ENCODE data around the gene ROBO4. TPM values are rescaled to one million over a fixed set of nuclear protein-coding genes. Genes with fewer than 3 reads are reported as not detected.

ROBO4 gene
- total RNA-seq, 4 donors from 2014 or later, result 4.8 to 31.8 (median 6.4) TPM

DNA sequence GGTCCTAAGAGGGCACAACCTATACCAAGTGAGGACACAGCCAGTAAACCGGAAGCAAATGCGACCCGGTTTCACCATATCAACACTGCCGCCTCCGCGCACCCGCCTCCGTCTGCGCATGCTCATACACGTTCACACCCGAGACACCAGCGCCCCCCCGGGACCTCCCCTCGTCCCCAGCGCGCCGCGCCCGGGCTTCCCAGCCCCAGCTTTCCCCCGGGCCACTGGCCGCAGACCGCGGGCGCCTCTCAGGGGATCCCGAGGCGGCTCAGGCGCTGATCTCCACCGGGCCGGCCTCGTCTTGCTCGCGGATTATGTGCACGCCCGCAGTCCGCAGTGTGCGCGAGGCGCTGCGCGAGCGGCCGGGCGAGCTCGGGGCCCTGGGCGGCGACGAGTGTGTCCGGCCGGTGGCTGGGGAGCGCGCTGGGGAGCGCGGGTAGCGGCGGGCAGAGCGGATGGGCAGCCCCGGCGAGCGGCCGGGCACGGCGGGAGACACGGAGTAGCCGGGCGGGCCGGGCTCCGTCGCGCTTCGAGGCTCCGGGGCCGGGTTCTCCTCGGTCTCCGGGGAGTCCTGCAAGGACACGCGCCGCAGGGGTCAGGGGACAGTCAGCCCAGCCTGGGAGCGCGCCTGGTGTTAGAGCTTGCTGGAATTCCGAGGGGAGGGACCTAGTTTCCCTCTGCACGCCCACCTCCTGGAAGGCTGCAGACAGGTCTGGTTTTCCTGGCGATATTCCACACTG, 23.4 kb upstream of the ROBO4 start:
- WGBS, 2 donors (ENCODE audit: low coverage in 1 of 2), result 28% methylated on average over 41 of the region's 82 CpGs; no CpG with 5 or more reads in 1 of the 2 donors
- Histone ChIP-seq H3K36me3 (no peaks in the 10 kb centered on the region), H3K27ac (peak overlapping the region in 2 of 4 donors; percentile 14 to 17), H3K9me3 (no peaks in the 10 kb centered on the region), H3K27me3 (no peaks in the 10 kb centered on the region), H3K4me3 (peak overlapping the region; percentile 23 to 37 (median 27)), H3K4me1 (peaks cover 0 to 2% (median 0%) of the 10 kb centered on the region in 4 donors)
- TF ChIP-seq, protein P1, sequence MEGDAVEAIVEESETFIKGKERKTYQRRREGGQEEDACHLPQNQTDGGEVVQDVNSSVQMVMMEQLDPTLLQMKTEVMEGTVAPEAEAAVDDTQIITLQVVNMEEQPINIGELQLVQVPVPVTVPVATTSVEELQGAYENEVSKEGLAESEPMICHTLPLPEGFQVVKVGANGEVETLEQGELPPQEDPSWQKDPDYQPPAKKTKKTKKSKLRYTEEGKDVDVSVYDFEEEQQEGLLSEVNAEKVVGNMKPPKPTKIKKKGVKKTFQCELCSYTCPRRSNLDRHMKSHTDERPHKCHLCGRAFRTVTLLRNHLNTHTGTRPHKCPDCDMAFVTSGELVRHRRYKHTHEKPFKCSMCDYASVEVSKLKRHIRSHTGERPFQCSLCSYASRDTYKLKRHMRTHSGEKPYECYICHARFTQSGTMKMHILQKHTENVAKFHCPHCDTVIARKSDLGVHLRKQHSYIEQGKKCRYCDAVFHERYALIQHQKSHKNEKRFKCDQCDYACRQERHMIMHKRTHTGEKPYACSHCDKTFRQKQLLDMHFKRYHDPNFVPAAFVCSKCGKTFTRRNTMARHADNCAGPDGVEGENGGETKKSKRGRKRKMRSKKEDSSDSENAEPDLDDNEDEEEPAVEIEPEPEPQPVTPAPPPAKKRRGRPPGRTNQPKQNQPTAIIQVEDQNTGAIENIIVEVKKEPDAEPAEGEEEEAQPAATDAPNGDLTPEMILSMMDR (IDR thresholded peaks at IDR 0.05), result no peak
- no peak for TF ChIP-seq EP300 (IDR thresholded peaks at IDR 0.05; ENCODE audit: low read depth)
- TF ChIP-seq POLR2A (IDR thresholded peaks at IDR 0.05), result no peak
- no peak for TF ChIP-seq POLR2AphosphoS5 (IDR thresholded peaks at IDR 0.05)
- peak; percentile 44 for DNase-seq
- intact Hi-C loops (cut with DNase I; ENCODE audit: low total_unique reads) (no loop called here), in situ Hi-C loops (cut with MboI; ENCODE audit: low pct_ligation_motif_present in 1 of 4, low pct_unique_long_range_greater_than_20kb in 1 of 4, low sequenced_read_pairs in 3 of 4) (no loop called here)

DNA sequence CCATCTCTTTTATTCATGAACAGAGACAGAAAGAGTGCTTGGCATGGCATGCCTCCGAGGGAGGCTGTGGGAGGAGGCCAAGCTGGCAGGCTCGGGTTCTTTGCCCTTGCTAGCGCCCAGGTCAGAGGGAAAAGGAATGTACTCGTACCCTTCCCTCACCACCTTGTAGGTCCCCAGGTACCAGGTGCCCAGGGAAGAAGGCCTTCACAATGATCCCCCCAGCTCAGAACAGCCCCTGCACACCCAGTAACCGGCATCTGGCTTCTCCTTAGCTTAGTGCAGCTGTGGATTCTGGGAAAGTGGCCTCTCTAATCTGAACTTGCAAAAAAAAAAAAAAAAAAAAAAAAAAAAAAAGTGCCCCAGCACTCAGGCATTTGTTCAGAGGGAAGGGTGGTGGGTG, 22.7 kb upstream of the ROBO4 start:
- in situ Hi-C loops (cut with MboI; ENCODE audit: low pct_ligation_motif_present in 1 of 4, low pct_unique_long_range_greater_than_20kb in 1 of 4, low sequenced_read_pairs in 3 of 4) (no loop called here), intact Hi-C loops (cut with DNase I; ENCODE audit: low total_unique reads) (no loop called here)
- no peak for DNase-seq
- WGBS, 2 donors (ENCODE audit: low coverage in 1 of 2), result 97% methylated on average over 3 of the region's 5 CpGs; no CpG with 5 or more reads in 1 of the 2 donors
- no peaks in the 10 kb centered on the region for H3K36me3 ChIP-seq
- H3K27me3 ChIP-seq, result no peaks in the 10 kb centered on the region
- no peak for TF ChIP-seq POLR2AphosphoS5 (IDR thresholded peaks at IDR 0.05)
- TF ChIP-seq, protein P1 (IDR thresholded peaks at IDR 0.05), result no peak
- no peak for TF ChIP-seq POLR2A (IDR thresholded peaks at IDR 0.05)
- TF ChIP-seq EP300 (IDR thresholded peaks at IDR 0.05; ENCODE audit: low read depth), result no peak
- no peak overlapping the region for H3K27ac ChIP-seq
- H3K4me3 ChIP-seq, result no peak overlapping the region
- no peaks in the 10 kb centered on the region for H3K9me3 ChIP-seq
- peaks cover 0 to 2% (median 0%) of the 10 kb centered on the region in 4 donors for H3K4me1 ChIP-seq

DNA sequence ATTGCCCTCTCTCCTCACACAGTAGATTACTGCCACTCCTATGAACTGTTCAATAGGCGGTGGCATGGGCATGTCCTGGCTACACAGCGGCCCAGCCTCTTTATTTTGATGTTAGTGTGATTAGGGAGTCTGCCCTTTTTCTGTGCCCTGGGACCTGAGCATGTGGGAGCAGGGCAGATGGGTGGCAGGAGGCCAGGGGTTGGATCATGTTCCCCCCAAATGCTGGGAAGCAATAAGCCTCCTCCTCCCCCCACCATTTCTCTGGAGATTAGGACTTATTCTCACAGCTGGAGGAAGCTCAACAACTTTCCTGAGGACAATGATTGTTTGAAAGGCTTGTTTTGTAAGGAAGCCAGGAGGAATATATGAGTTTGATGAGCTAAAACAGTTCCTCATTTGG, 22.2 kb upstream of the ROBO4 start:
- no peaks in the 10 kb centered on the region for H3K9me3 ChIP-seq
- H3K27me3 ChIP-seq, result no peaks in the 10 kb centered on the region
- no peaks in the 10 kb centered on the region for H3K36me3 ChIP-seq
- TF ChIP-seq POLR2A (IDR thresholded peaks at IDR 0.05), result no peak
- TF ChIP-seq POLR2AphosphoS5 (IDR thresholded peaks at IDR 0.05), result no peak
- TF ChIP-seq EP300 (IDR thresholded peaks at IDR 0.05; ENCODE audit: low read depth), result no peak
- TF ChIP-seq, protein P1 (IDR thresholded peaks at IDR 0.05), result no peak
- in situ Hi-C loops (cut with MboI; ENCODE audit: low pct_ligation_motif_present in 1 of 4, low pct_unique_long_range_greater_than_20kb in 1 of 4, low sequenced_read_pairs in 3 of 4), result no loop called here
- H3K4me3 ChIP-seq, result no peak overlapping the region
- 92% methylated on average over 2 of the region's 2 CpGs; no CpG with 5 or more reads in 1 of the 2 donors for WGBS, 2 donors (ENCODE audit: low coverage in 1 of 2)
- no peak for DNase-seq
- H3K4me1 ChIP-seq, result peaks cover 0 to 2% (median 0%) of the 10 kb centered on the region in 4 donors
- H3K27ac ChIP-seq, result no peak overlapping the region
- intact Hi-C loops (cut with DNase I; ENCODE audit: low total_unique reads), result no loop called here

DNA sequence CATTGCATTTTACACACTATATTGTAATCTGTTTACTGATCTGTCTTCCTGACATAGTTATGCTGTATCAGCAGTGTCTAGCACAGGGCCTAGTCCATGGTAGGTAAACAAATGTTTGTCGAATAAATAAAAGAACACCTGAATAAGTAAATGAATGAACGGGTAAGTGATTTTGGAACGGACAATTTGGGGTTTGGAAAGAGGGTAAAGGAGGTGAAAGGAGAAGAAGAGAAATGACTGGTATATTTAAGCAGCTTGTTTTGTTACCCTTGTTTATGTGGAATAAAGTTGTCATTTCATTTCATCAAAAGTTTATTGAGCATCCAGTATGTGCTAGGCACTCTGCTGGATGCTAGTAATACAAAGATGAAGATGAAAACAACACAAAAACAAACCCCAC, 21.3 kb upstream of the ROBO4 start, which contains the start of gene HEPN1:
Gene HEPN1, plus strand, starts transcription at position 301 of the 400 bp plus-strand sequence.
- Histone ChIP-seq H3K36me3 (no peaks in the 10 kb centered on the region), H3K4me1 (peaks cover 0 to 2% (median 0%) of the 10 kb centered on the region in 4 donors), H3K27ac (no peak within 1 kb of the TSS), H3K9me3 (no peaks in the 10 kb centered on the region), H3K4me3 (no peak within 1 kb of the TSS), H3K27me3 (no peaks in the 10 kb centered on the region)
- in situ Hi-C loops (cut with MboI; ENCODE audit: low pct_ligation_motif_present in 1 of 4, low pct_unique_long_range_greater_than_20kb in 1 of 4, low sequenced_read_pairs in 3 of 4) (no loop called here), intact Hi-C loops (cut with DNase I; ENCODE audit: low total_unique reads) (no loop called here)
- 81 to 89% methylated on average over 3 of the region's 3 CpGs for WGBS, 2 donors (ENCODE audit: low coverage in 1 of 2)
- no peak for DNase-seq
- no peak for TF ChIP-seq EP300 (IDR thresholded peaks at IDR 0.05; ENCODE audit: low read depth)
- TF ChIP-seq, protein P1 (IDR thresholded peaks at IDR 0.05), result no peak
